H9 (cell line): ENCODE data around the gene STK25. TPM values are rescaled to one million over a fixed set of nuclear protein-coding genes. Genes with fewer than 3 reads are reported as not detected.

ENCODE experiments used
- DNase-seq: peaks from one replicate; pipeline ENCODE4 v3.0.0-alpha.2; 2017
- H2AFZ ChIP-seq: one replicate; pipeline ENCODE4 v1.6.1; 2013; ENCODE audit warnings: mild to moderate bottlenecking, low read length, control low read depth, moderate library complexity
- H2AK5ac ChIP-seq: 2 replicates; pipeline ENCODE4 v1.6.1; 2013; ENCODE audit warnings: low read length, control low read depth, mixed read lengths; ENCODE audit not compliant: insufficient read length
- H2BK120ac ChIP-seq: one replicate; pipeline ENCODE4 v1.6.1; 2013; ENCODE audit warnings: low read depth, mild to moderate bottlenecking, low read length, control low read depth, inconsistent platforms; ENCODE audit not compliant: poor library complexity, severe bottlenecking
- H2BK12ac ChIP-seq: 2 replicates; pipeline ENCODE4 v1.6.1; 2013; ENCODE audit warnings: low read length, control low read depth, mixed read lengths, low read depth; ENCODE audit not compliant: insufficient read length
- H2BK15ac ChIP-seq: 2 replicates; pipeline ENCODE4 v1.6.1; 2013; ENCODE audit warnings: low read depth, low read length, control low read depth
- H2BK20ac ChIP-seq: one replicate; pipeline ENCODE4 v1.6.1; 2013; ENCODE audit warnings: low read depth, mild to moderate bottlenecking, low read length, control low read depth, inconsistent platforms; ENCODE audit not compliant: poor library complexity, severe bottlenecking
- H2BK5ac ChIP-seq: 2 replicates; pipeline ENCODE4 v1.6.1; 2013; ENCODE audit warnings: low read length, control low read depth, mixed read lengths; ENCODE audit not compliant: insufficient read length
- H3K14ac ChIP-seq: 2 replicates; pipeline ENCODE4 v1.6.1; 2013; ENCODE audit warnings: low read length, control low read depth; ENCODE audit not compliant: insufficient read depth
- H3K18ac ChIP-seq: 2 replicates; pipeline ENCODE4 v1.6.1; 2013; ENCODE audit warnings: low read depth, mild to moderate bottlenecking, mixed read lengths, low read length, control low read depth; ENCODE audit not compliant: insufficient read length
- H3K23ac ChIP-seq: 2 replicates; pipeline ENCODE4 v1.6.1; 2013; ENCODE audit warnings: low read length, control low read depth, mixed read lengths, low read depth; ENCODE audit not compliant: insufficient read length
- H3K23me2 ChIP-seq: 2 replicates; pipeline ENCODE4 v1.6.1; 2013; ENCODE audit warnings: low read depth, mild to moderate bottlenecking, mixed read lengths, low read length, control low read depth; ENCODE audit not compliant: insufficient read length, poor library complexity, severe bottlenecking
- H3K27ac ChIP-seq: 2 replicates; pipeline ENCODE4 v1.5.1; 2013; ENCODE audit warnings: low read length, control low read depth, mixed read lengths, low read depth; ENCODE audit not compliant: insufficient read length
- H3K27me3 ChIP-seq: 2 replicates; pipeline ENCODE4 v1.6.1; 2013; ENCODE audit warnings: low read length, control low read depth, inconsistent platforms; ENCODE audit not compliant: insufficient read depth
- H3K4ac ChIP-seq: 2 replicates; pipeline ENCODE4 v1.6.1; 2013; ENCODE audit warnings: low read depth, mild to moderate bottlenecking, control low read depth, inconsistent platforms, low read length, moderate library complexity
- H3K4me1 ChIP-seq: 2 replicates; pipeline ENCODE4 v1.6.1; 2013; ENCODE audit warnings: low read length, control low read depth, inconsistent platforms; ENCODE audit not compliant: insufficient read depth
- H3K4me2 ChIP-seq: 2 replicates; pipeline ENCODE4 v1.6.1; 2013; ENCODE audit warnings: low read length, control low read depth, mixed read lengths; ENCODE audit not compliant: insufficient read length, insufficient read depth
- H3K56ac ChIP-seq: 2 replicates; pipeline ENCODE4 v1.6.1; 2013; ENCODE audit warnings: low read depth, mild to moderate bottlenecking, mixed read lengths, low read length, control low read depth; ENCODE audit not compliant: insufficient read length
- H3K79me1 ChIP-seq: 2 replicates; pipeline ENCODE4 v1.6.1; 2013; ENCODE audit warnings: low read depth, mild to moderate bottlenecking, moderate library complexity, low read length, control low read depth, inconsistent platforms; ENCODE audit not compliant: insufficient read depth, poor library complexity, severe bottlenecking
- H3K79me2 ChIP-seq: 2 replicates; pipeline ENCODE4 v1.6.1; 2013; ENCODE audit warnings: low read length, control low read depth, inconsistent platforms; ENCODE audit not compliant: insufficient read depth
- H3K9ac ChIP-seq: 2 replicates; pipeline ENCODE4 v1.6.1; 2013; ENCODE audit warnings: low read length, control low read depth, mixed read lengths; ENCODE audit not compliant: insufficient read length; ENCODE audit errors: extremely low read depth
- H3K9me3 ChIP-seq: one replicate; pipeline ENCODE4 v1.6.1; 2013; ENCODE audit warnings: low read depth, low read length, inconsistent platforms; ENCODE audit not compliant: control insufficient read depth
- H3T11ph ChIP-seq: one replicate; pipeline ENCODE4 v1.6.1; 2013; ENCODE audit warnings: mild to moderate bottlenecking, low read length, control low read depth, inconsistent platforms
- H4K20me1 ChIP-seq: one replicate; pipeline ENCODE4 v1.6.1; 2013; ENCODE audit not compliant: control insufficient read depth, insufficient read length, insufficient read depth
- H4K5ac ChIP-seq: 2 replicates; pipeline ENCODE4 v1.6.1; 2013; ENCODE audit warnings: low read depth, mild to moderate bottlenecking, mixed read lengths, low read length, control low read depth; ENCODE audit not compliant: insufficient read length
- H4K8ac ChIP-seq: replicated peaks from 2 replicates; pipeline ENCODE4 v1.6.1; 2013; ENCODE audit warnings: low read length, control low read depth, mixed read lengths, low read depth; ENCODE audit not compliant: insufficient read length
- H4K91ac ChIP-seq: 2 replicates; pipeline ENCODE4 v1.6.1; 2013; ENCODE audit warnings: low read depth, mild to moderate bottlenecking, moderate library complexity, mixed read lengths, low read length, control low read depth; ENCODE audit not compliant: insufficient read length
- H3K27ac Mint-ChIP-seq, 3 experiments: 2 replicates in 2 of 3; 3 replicates in 1 of 3; pipeline ENCODE4 v1.8.0; 2020 to 2021; ENCODE audit warnings: mixed read lengths in 3 of 3, mild to moderate bottlenecking in 1 of 3, moderate library complexity in 1 of 3
- H3K27me3 Mint-ChIP-seq: 2 replicates; pipeline ENCODE4 v1.8.0; 2021; ENCODE audit warnings: low read depth, mild to moderate bottlenecking, moderate library complexity, mixed read lengths
- H3K36me3 Mint-ChIP-seq, 3 experiments: 2 replicates in 2 of 3; 3 replicates in 1 of 3; pipeline ENCODE4 v1.8.0; 2020 to 2021; ENCODE audit warnings: low read depth in 3 of 3, mixed read lengths in 3 of 3; ENCODE audit not compliant: insufficient read depth in 1 of 3
- H3K4me1 Mint-ChIP-seq, 2 experiments: 2 replicates each; pipeline ENCODE4 v1.8.0; 2020; ENCODE audit warnings: mixed read lengths in 2 of 2
- H3K4me3 Mint-ChIP-seq, 2 experiments: 2 replicates in 1 of 2; 3 replicates in 1 of 2; pipeline ENCODE4 v1.8.0; 2020 to 2021; ENCODE audit warnings: mild to moderate bottlenecking in 2 of 2, mixed read lengths in 2 of 2, moderate library complexity in 1 of 2
- H3K9me3 Mint-ChIP-seq, 2 experiments: 2 replicates in 1 of 2; 3 replicates in 1 of 2; pipeline ENCODE4 v1.8.0; 2020; ENCODE audit warnings: mild to moderate bottlenecking in 2 of 2, mixed read lengths in 2 of 2, moderate library complexity in 1 of 2
- CTCF ChIP-seq: fragments of 200-600 bp; sonication (generic); conservative IDR thresholded peaks from 3 replicates; pipeline ENCODE4 v1.8.0; 2021; ENCODE audit warnings: antibody characterized with exemption, mild to moderate bottlenecking
- WGBS: extraction: QIAGEN DNeasy Blood & Tissue Kit; methylation state at CpG from one replicate; pipeline ENCODE4 v1.1.7; 2013; ENCODE audit warnings: missing lambda C conversion rate, low lambda C conversion rate, mixed read lengths; ENCODE audit not compliant: insufficient read length; ENCODE audit errors: extremely low coverage; 5-methylcytosine and 5-hydroxymethylcytosine counted together
- total RNA-seq: library from RNA; stranded (reverse); gene quantifications from 2 replicates; pipeline ENCODE4 v1.2.1, GENCODE V29; 2021

Gene STK25
- total RNA-seq, 1 experiment from 2014 or later = 189 TPM

GRCh38 chr2:241500431-241500975 is 7.9 kb downstream of the STK25 start:
- peaks cover 2% of the 10 kb centered on the region for H3K79me1 ChIP-seq
- no peak overlapping the region for H3K4me3 Mint-ChIP-seq
- no peaks in the 10 kb centered on the region for H4K20me1 ChIP-seq
- no peak overlapping the region for H3K4ac ChIP-seq
- H2AFZ ChIP-seq = no peak overlapping the region
- no peaks in the 10 kb centered on the region for H3K9me3 ChIP-seq
- H2BK12ac ChIP-seq = no peak overlapping the region
- H3K14ac ChIP-seq = no peak overlapping the region; the same call in 1 of the 2 replicates
- no peak overlapping the region for H2AK5ac ChIP-seq
- H4K8ac ChIP-seq = no peak overlapping the region
- H3K9me3 Mint-ChIP-seq = no peaks in the 10 kb centered on the region
- H3K4me1 ChIP-seq = no peaks in the 10 kb centered on the region
- H3K56ac ChIP-seq = no peak overlapping the region
- peaks cover 22 to 54% (median 52%) of the 10 kb centered on the region in 3 experiments for H3K36me3 Mint-ChIP-seq
- H4K5ac ChIP-seq = no peak overlapping the region
- no peak overlapping the region for H3K23ac ChIP-seq
- no peak overlapping the region for H4K91ac ChIP-seq
- no peaks in the 10 kb centered on the region for H3K27me3 ChIP-seq
- peaks cover 3% of the 10 kb centered on the region; the same call in 1 of the 2 replicates for H3K79me2 ChIP-seq
- H2BK15ac ChIP-seq = no peak overlapping the region
- H3K4me2 ChIP-seq = no peak overlapping the region
- DNase-seq = no peak
- H2BK5ac ChIP-seq = no peak overlapping the region
- no peak overlapping the region for H3T11ph ChIP-seq
- H2BK20ac ChIP-seq = no peak overlapping the region
- WGBS = no CpG with 5 or more reads among the region's 12 CpGs
- peaks cover 6 to 7% of the 10 kb centered on the region in 2 experiments; a peak in 3 of 4 replicates for H3K4me1 Mint-ChIP-seq
- no peak overlapping the region for H3K9ac ChIP-seq
- H2BK120ac ChIP-seq = no peak overlapping the region
- H3K18ac ChIP-seq = no peak overlapping the region
- H3K27ac Mint-ChIP-seq = peak overlapping the region in 1 of 3 experiments; percentile 40; a peak in 2 of 7 replicates
- no peaks in the 10 kb centered on the region for H3K23me2 ChIP-seq
- TF ChIP-seq CTCF = no peak
- no peak overlapping the region for H3K27ac ChIP-seq
- H3K27me3 Mint-ChIP-seq = no peaks in the 10 kb centered on the region
